H54 (cell line): ENCODE measurements around the gene TOLLIP.

Experiments used
- DNase-seq: peaks from one replicate; pipeline ENCODE4 v3.0.0; 2011; ENCODE audit warnings: low spot score, mixed read lengths; ENCODE audit not compliant: insufficient read length
- FAIRE-seq: peaks from 3 replicates; lab custom pipeline; 2011; peaks lifted over from hg19 to GRCh38; lab: Jason Lieb, UNC
- POLR2A ChIP-seq: IDR thresholded peaks from 2 replicates; pipeline ENCODE4 v1.6.1; 2011; ENCODE audit warnings: low read depth, mild to moderate bottlenecking, low read length

Gene TOLLIP

DNA sequence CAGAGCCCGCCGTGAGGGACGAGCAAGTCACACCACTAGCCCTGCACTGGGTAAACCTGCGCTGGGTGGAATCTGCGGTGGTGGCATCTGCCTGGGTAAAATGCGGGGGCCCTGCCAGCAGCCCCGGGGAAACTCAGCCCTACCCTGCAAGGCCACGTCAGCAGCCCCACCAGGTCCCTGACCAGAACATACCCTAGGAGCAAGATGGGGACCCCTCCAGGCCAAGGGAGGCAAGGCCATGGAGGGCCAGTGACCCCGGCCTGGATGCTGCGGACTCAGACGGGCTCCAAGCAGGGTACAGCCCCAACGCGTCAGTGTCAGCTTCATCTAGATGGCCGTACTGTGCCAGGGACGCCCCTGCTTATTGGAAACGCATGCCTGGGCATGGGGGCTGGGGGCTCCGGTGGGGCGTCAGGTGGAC is 26.3 kb downstream of the TOLLIP start:
- TF ChIP-seq POLR2A, result no peak
- DNase-seq (no peak), FAIRE-seq (no peak)

DNA sequence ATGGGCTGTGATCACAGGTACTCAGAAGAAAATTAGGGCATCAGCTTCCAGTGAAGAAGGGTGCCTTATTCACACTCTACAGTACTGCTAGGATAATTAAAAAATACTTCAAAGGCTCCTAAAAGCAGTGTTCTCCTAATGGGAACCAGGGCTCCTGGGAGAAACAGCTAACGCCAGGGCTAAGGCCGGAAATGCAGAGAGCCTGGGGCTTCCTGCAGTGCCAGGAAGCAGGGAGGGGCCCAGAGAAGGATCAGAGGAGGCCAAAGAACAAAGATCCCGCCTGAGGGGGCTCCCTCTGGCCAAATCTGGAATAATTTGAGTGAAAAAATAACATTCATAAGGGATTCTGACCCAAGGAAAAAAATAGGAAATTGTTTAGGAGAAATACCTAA is 27.5 kb downstream of the TOLLIP start:
- no peak for TF ChIP-seq POLR2A
- no peak for DNase-seq
- FAIRE-seq, result no peak

DNA sequence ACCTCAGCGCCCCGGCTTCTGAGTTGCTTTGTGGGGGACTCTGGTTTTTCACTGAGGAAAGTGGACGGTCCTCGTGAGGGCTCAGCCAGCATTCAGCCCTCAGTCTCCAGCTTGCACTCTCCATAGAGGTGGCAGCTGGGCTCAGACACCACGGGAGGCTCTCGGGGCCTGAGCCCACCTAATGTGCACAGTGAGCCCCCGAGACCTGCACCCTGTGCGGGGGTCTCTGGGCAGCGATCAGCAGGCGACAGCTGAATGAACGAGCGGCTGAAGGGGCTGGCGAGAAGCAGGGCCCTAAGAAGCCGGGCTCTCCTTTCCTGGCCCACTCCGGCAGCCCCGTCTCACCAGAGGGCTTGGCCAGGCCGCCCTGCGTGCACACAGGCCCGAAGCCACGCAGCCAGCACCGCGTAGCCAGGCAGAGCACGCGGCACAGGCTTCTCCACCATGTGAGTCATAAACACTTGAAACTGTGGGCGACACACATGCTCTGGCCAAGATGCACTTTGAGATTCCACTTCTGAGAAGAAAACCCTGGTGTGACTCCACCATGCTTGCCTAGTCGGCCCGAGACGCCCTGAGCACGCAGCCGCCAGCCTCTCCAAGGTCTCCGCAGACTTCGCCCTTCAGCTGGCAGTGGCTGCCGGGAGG is 28.0 kb downstream of the TOLLIP start:
- DNase-seq (no peak), FAIRE-seq (no peak)
- TF ChIP-seq POLR2A, result no peak

DNA sequence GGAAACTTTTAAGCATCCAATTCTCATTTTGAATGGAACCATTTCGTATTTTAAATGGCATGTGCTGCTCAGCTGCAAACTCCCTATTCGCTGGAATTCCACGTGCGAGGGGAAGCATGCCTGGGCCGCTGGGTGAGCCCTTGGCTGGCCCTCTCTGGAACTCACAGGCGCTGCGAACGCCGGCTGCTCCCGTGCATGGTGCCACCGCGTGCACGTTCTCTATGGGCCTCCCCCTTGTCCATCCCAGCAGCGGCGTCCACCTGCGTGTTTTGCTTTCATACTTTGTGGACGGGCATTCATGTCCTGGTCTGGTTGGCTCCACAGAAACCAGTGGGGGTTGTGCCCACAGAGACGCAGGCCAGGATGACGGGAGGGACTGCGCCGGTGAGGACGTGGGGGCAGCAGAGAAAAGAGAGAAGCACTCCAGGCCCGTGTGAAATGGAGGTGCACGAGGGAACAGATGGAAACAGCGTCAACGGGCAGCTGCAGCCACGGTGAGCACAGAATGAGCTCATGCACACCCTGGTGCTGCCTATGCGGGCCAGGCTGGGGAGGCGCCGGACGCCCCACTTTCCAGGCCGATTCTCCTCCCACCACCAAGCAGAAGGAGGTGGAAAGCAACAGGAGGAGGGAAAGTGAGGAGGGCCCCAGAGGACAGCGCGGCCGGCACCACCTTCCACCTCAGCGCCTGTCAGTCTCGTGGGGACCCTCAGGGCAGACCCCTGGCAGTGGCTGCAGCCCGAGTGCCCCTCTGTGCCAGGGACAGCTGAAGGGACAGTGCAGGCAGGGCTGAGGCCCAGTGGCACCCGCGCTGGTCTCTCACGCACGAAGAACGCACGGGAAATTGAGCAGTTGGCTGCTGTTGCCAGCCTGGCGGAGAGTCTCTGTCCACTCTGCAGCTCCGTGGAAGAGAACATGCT is 29.1 kb downstream of the TOLLIP start:
- DNase-seq (no peak), FAIRE-seq (no peak)
- no peak for TF ChIP-seq POLR2A

DNA sequence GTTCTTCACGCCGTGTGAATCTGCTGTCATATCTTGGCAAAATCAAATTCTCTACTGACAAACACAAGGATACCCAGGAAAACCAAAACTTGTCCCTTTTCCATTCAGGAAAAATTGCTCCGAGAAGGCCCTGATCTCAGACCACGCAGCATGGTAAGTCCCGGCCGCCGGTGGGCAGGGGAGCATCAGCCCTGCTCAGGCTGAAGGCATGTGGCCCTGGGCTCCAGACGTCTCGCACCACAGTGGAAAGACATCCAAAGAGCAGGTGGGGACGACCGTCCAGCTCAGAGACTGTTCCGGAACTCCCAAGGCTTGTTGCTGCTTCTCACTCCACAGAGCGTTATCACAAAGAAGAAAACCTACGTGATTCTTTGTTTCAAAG is 29.8 kb downstream of the TOLLIP start:
- no peak for FAIRE-seq
- no peak for DNase-seq
- TF ChIP-seq POLR2A, result no peak

DNA sequence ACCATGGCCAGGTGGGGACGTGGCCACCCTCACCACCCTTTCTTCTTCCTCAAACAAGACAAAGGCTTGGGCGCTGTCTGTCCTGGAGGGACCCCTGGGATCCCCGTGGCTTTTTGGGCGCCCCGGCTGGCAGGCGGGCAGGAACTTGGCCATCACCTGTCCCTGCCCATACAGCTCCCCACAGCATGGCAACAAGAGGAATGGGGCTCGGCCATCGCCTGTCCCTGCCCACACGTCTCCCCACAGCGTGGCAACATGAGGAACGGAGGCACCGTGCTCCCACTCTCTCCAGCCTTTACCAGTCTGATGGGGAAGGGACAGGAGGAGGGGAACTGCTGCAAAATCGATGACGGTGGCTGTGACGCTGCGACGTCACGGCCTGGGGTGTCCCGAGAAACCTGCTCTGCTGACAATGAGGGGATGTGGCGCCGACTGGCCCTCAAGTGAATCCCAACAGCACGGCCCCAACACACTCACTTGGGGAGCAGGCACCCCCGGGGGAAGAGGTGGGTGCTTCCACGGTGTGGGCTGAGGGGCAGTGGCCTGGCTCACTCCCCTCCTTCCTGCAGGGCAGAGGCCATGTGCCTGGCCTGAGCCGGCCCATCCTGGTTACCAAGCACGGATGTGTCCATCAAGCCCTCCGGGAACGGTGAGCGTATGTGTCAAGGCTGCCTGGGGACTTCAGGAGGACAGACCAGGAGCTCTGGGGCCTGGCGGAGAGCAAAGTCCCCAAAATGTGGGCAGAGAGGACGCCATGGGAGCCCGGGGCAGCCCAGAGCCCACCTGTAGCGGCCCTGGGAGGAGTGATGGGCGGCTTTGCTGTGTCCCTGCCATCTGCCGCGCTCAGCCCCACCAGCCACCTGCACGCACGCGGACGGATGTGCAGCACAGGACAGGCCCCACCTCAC is 30.4 kb downstream of the TOLLIP start:
- DNase-seq, result no peak
- no peak for TF ChIP-seq POLR2A
- FAIRE-seq, result no peak

DNA sequence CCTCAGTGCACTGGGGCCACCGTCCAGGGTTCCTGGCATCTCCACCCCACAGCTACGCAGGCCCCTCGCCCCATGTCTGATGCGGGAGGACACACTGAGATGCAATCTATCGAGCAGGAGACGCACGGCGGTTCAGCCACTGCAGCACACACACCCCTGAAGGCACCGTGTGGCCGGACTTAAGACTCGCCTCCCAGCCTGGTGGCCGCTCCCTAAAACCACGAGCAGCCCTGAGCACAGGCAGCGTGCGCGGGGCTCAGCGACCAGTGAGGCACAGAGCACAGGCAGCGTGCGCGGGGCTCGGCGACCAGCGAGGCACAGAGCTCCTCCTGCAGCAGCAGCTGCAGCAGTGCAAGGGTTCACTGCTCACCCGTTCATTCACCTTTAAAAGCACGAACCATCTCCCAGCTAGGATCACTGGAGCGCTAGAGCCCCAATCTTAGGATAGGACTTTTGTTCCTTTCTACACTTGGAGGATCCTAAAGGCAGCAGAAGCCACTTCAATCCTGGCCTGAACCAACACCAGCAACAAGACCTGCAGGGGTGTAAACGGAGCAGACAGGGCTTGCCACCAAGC is 31.4 kb downstream of the TOLLIP start:
- TF ChIP-seq POLR2A, result no peak
- FAIRE-seq, result no peak
- no peak for DNase-seq

DNA sequence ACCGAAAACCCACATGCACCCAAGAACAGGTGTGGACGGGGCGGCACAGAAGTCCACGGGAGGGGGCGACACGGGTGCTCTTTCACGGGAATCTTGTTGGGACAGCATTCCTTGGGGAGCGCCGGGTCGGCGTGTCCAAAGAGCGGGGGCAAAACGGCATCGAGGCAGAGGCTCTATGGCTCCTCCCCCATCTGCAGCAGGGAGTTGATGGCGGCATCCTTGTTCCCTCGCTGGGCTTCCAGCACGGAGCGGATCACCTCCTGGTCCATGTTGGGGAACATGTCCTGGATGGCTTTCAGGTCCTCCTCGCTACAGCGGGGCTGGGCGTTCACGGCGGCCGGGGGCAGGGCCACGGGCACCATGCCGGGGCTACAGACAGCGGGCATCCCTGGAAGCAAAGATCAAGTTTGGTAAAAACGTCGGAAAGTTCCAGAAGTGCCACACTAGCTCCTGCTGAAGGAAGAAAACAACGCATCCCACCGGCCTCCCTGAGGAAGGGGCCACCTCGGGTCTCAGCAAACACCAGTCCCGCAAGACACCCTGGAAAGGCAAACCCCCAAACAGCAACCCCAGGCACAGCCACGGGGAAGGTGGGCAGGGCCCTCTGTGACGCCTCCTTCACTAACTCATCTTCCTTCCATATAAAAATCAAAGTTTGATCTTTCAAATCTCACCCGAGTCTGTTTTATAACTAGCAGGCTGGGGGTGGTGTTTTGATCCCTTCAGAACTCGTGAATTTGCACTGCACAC is 32.4 kb downstream of the TOLLIP start:
- TF ChIP-seq POLR2A, result no peak
- DNase-seq, result no peak
- FAIRE-seq, result no peak

DNA sequence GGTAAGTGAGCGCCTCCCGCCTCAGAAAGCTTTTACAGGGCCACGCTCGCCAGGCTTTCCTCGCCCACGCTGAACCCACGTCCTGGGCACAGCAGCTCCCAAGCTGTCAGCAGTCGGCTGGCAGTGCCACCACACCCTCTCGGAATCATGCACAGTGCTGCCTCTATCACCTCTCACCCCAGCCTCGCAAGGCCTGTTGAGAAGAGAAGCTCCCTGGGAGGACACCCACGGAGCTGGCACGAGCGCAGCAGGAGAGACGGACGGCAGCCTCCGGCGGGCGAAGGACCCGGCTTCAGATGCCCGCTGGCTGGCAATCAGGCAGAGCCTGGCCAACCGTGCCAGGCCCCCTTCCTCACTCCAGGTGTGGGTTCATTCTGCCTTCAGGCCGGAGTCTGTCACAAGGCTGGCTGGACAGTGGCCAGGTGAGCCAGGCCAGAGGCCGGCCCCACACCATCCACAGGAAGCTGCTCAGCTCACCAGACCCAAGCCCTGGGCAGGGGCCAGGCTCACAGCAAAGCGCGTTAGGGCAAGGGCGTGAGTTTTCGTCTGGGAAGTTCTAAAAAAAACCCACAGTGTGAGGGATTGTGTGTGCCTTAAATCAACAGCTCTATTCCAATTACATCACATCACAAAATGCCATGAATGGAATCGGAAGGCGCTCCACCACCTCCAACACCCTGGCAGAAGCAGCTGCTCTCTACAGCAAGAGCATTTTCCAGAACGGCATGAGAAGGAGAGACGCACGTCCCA is 33.2 kb downstream of the TOLLIP start:
- FAIRE-seq, result no peak
- TF ChIP-seq POLR2A, result no peak

DNA sequence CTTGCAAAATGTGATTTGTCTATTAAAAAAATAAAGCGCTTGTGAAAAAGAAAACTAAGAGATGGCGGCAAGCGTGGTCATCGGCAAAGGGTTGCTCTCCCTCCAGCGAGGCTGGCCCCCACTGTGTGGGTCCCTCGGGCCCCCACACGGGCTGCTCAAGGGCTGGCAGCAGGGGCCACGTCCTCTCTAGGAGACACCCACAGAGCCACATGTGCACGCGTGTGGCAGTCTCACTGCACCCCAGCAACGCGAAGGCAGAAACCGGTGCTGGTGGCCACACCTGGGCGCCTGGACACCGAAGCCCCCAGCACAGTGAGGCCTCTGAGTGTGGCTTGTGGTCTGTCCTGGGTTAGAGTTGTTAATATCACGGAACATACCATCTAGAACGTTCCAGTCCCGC is 34.4 kb downstream of the TOLLIP start:
- no peak for TF ChIP-seq POLR2A
- no peak for FAIRE-seq
- DNase-seq, result no peak

More for the DNA sequence above, 33.2 kb downstream of the TOLLIP start:
- DNase-seq, result no peak

DNA sequence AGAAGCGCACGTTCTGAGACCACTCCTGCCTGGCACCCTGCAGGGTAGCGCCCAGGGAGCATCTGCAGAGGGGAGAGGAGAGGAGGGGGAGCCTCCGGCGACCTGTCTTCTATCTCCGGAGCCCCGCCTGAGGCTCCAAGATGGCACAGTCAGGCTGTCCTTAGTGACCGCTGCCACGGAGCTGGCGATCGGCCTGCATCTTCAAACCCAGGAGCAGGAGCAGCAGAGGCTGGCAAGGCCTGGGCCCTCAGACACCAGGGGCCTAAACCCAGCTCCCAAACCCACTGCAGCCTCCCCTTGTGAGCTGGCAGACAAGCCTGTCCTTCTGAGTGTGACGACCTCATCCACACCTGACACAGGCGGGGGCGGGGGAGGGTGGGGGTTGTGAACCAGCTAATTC is 34.9 kb downstream of the TOLLIP start:
- FAIRE-seq, result no peak
- no peak for DNase-seq
- TF ChIP-seq POLR2A, result no peak

DNA sequence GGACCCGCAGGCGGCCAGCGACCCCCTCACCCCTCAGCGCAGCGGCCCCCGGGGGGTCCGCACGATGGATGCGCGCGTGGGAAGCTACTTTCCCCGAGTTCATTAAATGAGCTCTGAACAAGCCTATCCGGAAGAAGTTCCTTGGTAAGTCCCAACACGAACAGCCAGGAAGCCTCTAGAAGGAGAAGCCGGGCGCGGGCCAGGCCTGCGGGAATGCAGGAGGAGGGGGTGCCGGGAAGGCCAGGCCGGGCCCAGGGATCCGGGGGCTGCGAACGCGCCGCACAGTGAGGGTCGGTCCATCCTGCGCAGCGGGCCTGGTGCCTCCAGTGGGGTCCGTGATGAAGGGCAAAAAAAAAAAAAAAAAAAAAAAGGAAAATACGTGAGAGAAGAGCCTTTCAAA is 36.9 kb downstream of the TOLLIP start:
- no peak for DNase-seq
- no peak for TF ChIP-seq POLR2A
- no peak for FAIRE-seq
